ENCODE results near the gene CA7.
"Not testable (repeated sequence)": the region's sequence is repeated elsewhere in the genome, so short reads cannot be mapped to it uniquely, and the experiment has no call there.

Gene CA7

DNA sequence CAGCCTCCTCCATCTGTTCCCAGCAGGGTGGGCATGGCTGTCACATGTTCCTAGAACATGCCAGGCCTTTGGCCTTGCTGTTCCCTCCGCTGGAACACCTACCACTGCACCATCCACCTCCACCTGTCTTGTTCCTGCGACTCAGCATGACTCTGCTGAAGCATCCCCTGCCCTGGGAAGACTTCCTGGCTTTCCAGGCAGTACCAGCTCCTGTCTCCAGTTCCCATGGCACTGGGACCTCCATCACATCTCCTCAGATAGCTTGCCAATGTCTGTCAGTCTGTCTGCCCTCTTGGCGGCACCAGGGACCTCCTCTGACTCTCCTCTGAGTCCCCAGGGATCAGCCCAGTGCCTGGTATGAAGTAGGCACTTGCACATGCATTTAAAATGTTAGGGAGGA is 51.8 kb downstream of the CA7 start:
- peak in 2 of 58 donors; percentile 13 to 40 for DNase-seq

DNA sequence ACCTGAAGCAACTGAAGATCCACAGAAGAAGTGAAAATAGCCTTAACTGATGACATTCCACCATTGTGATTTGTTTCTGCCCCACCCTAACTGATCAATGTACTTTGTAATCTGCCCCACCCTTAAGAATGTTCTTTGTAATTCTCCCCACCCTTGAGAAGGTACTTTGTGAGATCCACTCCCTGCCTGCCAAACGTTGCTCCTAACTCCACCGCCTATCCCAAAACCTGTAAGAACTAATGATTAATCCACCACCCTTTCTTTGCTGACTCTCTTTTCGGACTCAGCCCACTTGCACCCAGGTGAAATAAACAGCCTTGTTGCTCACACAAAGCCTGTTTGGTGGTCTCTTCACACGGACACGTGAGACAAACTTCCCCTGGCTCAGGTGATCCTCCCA is 52.5 kb downstream of the CA7 start:
- DNase-seq = not testable (repeated sequence)

DNA sequence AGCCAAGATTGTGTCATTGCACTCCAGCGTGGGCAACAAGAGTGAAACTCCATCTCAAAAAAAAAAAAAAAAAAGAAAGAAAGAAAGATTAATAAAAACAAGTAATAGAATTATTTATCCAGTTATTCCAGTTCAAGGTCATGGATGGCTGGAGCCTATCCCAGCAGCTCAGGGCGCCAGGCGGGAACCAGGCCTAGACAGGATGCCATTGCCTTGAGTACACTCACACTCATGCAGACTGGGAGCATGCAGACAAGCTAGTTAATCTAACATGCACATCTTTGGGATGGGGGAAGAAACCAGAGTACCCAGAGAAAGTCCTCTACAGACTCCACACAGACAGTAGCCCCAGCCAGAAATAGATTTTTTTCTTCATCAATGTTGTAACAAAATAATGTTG is 54.0 kb downstream of the CA7 start:
- DNase-seq = no peak

DNA sequence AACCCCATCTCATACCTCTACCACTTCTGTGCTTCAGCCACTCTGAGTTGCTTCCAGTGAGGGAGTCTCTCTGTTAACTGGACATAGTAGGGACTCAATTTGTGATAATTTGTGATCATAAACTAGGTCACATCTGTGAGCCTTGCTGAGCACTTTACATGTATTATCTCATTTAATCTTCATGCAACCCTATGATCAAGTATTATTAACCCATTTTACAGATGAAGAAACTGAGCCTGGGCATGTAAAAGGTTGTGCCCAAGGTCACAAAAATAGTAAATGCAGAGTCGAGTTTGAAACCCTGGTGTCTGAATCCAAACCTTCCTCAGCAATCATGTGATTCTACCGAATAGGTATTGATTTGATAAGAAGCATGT is 54.7 kb downstream of the CA7 start:
- no peak for DNase-seq

DNA sequence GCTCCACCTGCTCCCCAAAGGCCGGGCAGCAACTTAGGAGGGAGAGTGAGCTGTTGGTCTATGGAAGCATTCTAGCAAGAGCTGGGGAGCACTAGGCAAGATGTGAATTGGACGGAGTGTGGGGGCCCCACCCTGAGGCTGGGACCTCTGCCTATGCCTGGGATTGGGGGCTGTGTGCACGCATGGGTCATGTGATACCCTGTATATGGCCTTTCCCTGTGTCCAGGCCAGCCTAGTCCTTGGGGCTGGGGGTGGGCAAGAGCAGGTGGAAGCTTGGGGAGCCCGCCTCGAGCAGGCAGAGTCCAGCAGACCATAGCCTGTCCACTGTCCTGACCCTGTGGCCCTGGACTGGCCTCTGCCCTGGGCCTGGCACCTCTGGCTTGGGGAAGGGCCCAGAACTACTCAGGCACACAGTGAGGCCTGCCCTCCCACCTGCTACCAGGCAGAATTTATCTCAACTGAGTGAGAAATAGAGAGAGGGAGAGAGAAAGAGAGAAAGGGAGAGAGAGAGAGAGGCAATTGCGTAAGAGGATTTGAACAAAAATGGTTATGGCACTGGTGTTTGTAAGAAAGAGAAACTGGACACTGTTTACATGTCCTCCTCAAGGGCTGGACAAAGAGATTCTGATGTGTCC is 55.2 kb downstream of the CA7 start:
- no peak for DNase-seq

DNA sequence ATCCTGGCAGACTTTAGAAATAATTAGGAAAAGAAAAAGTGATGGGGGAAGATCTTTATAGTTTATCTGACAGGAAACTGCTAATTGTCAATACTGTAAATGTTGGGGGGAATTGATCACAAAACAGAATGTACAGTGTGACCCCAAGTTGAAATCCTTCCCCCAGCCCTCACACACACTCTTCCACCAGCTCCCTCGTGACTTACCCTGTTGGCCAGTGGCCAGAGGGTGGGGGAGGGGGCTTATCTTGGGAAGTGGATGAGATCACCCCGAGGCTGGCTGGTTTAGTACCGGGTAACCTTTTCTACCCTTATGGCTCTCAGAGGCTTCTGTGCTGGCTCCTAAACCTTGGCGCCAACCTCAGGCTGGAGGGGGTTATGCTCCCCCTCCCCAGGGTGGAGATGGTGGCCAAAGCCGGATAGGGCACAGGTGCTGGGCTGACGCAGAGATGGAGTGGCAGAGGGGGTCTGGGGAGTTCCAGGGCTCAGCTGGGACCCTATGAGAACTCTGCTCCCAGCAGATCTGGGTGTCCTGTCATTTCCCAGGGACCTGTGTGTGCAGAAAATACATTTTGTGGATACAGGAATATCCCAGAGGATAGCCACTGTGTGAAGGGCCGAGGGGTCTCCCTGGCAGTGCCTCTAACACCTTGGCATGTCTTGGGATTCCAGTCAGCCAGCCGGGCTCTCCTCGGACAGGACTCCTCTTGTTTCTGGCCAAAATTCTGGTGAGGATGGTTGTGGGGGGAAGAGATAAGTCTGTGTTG is 55.9 kb downstream of the CA7 start:
- peak in 5 of 58 donors; percentile 16 to 63 (median 20) for DNase-seq

DNA sequence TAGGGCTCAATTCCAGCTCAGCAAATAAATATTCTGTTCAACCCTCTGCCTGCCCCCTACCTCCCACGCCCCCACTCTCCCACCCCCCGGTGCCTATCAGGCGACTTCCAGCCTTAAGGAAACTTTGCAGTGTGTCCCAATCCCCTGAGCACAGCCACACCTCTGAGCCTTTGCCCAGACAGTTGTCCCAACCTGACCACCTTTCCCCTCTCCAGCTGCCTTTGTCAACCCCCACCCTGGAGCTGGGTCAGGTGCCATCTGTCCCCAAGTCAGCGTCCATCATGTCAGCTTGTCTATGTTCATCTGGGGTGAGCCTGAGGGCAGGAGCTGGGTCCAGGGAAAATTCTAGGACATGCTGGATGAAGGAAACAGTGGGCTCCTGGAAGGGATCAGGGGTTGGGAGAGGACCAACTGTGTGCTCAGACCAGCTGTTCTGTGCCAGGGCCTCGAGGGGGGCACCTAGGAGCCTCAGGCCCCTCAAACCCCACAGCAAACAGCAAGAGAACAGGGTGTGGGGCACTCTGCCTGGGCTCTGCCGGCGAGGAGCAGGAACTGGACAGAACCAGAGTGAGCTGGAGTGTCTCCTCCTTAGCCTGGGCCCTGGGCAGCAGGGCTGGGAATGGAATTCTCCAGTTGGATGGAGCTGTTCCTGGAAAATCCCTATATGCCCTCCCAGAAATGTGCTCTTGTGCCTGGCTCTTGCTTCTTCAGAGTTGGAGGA is 56.7 kb downstream of the CA7 start:
- DNase-seq = peak in 9 of 58 donors; percentile 6 to 51 (median 22)

DNA sequence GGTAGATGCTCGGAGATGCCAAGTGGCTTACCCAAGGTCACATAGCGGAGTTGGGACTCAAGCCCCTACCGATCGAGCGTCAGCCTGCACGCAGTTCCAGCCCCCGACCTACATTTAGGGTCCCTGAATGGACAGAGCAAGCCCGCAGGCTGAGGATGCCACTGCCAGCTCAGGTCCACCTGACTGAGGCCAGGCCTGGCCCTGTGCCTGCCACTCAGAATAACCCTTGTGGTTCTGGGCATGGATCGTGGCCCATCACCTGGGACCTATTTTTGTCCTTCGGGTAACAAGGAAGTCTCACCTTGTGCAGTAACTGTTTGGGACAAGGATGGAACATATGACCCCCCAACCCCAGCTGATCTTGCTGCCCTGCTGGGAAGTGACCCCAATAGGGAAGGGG is 57.4 kb downstream of the CA7 start:
- no peak for DNase-seq

DNA sequence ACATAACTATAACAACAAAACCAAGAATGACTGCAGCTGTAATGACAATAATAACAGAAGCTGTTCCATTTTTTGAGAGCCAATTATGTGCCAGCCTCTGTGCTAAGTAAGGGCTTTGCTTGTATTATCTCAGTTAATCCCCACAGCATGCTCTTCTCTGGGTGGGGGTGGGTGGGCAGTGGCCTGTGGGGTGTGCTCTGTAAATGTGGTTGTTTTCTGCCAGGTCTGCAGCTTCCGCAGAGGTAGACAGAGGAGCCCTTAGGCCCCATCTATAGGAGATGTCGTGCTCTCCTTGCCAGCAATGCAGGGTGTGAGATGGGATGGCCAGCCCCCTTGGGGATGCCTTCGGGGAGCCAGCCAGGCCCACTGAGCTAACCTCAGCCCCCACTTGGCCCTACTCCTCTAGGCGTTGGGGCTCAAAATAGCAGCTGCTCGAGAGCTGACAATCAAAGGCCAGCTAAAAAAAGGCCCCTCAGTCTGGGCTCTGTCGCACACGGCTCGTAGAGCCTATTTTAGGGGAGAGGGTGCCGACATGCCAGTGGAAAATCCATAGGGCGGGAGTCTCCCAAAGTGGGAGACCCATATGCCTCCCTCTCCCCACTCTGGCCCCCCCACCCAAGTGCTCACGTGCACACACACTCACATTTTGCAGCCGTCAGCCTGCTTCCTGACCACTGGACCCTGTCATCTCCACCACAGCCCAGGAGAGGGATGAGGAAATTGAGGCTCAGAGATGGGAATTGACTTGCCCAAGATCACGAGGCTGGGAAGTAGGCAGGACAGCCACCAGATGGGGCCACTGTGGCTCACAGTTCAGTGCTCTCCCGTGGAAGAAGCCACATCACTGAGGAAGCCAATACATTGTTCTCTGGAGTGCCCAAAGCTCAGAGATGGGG is 58.7 kb downstream of the CA7 start:
- DNase-seq = no peak
